ENCODE results near the gene TTLL13. TPM values are rescaled to one million over a fixed set of nuclear protein-coding genes. Genes with fewer than 3 reads are reported as not detected.

The TTLL13 gene
- total and polyA plus RNA-seq, 2 of the 8 experiments (the other 6 are each of a cell fraction or from before 2014, with no cell fraction given) = 0.03 TPM; not detected in 1

GRCh38 chr15:90307661-90308060, 58.3 kb downstream of the TTLL13 start (continued):
- TF ChIP-seq CHD7 (IDR thresholded peaks at IDR 0.05; ENCODE audit: insufficient replicate concordance, low read length) (no peak), KDM5A (IDR thresholded peaks at IDR 0.05; ENCODE audit: low read length) (no peak), EZH2 (IDR thresholded peaks at IDR 0.05; ENCODE audit: low read depth, low read length, severe bottlenecking) (no peak), POU5F1 (IDR thresholded peaks at IDR 0.05; ENCODE audit: low read depth, low read length) (no peak), RFX5 (IDR thresholded peaks at IDR 0.05; ENCODE audit: borderline replicate concordance, low read depth, low read length) (no peak), BRCA1 (IDR thresholded peaks at IDR 0.05; ENCODE audit: low read depth, low read length) (no peak), SUZ12 (IDR thresholded peaks at IDR 0.05; ENCODE audit: low read length) (no peak), SAP30 (IDR thresholded peaks at IDR 0.05; ENCODE audit: insufficient read depth, insufficient replicate concordance, low read length) (no peak), GABPA (IDR thresholded peaks at IDR 0.05; ENCODE audit: borderline replicate concordance, insufficient read depth, low read length) (no peak), CTBP2 (IDR thresholded peaks at IDR 0.05; ENCODE audit: borderline replicate concordance, insufficient read depth, insufficient read length, low read length) (no peak), SP1 (IDR thresholded peaks at IDR 0.05; ENCODE audit: low read depth, low read length) (no peak), ZNF274 (IDR thresholded peaks at IDR 0.05; ENCODE audit: borderline replicate concordance, extremely low read depth, low read length) (no peak)
